ENCODE results near the gene SEPTIN7. TPM values are rescaled to one million over a fixed set of nuclear protein-coding genes. Genes with fewer than 3 reads are reported as not detected.

SEPTIN7 gene
- total RNA-seq, 1 experiment from 2014 or later, result 531 TPM

DNA sequence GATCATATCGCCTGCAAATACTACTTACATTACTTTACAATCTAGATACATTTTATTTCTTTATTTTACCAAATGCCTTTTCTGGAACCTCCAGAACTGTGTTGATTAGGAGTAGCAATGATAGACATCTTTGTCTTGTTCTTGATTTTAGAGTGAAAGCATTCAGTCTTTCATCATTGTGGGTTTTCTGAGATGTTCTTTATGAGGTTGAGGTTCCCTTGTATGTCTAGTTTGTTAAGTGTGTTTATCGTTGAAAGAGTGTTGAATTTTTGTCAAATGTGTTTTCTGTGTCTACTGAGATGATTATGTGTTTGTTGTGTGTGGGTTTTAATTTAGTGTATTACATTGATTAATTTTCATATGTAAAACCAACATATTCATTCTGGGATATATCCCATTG is 17.1 kb downstream of the SEPTIN7 start:
- in situ Hi-C loops (cut with HindIII; ENCODE audit: low pct_unique_long_range_greater_than_20kb, low sequenced_read_pairs), result loop anchor here (25.0 kb wide), 1 partner anchor 106 kb away; no protein-coding TSS in a partner anchor
- no peak for DNase-seq (ENCODE audit: low read depth, low spot score)

DNA sequence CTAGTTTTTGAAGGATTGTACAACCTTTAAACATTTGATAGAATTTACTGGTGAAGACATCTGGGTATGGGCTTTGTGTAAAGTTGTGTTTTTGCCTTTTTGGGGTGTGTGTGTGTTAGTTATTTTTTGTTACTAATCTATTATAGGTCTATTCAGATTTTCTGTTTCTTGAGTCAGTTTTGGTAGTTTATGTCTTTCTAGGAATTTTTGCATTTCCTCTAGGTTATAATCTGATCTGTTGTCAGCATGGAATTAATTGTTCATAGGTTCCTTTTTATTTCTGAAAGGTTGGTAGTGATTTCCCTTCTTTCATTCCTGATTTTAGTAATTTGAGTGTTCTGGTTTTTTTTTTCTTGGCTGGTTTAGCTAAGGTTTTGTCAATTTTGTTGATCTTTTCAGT is 17.7 kb downstream of the SEPTIN7 start:
- no peak for DNase-seq (ENCODE audit: low read depth, low spot score)
- in situ Hi-C loops (cut with HindIII; ENCODE audit: low pct_unique_long_range_greater_than_20kb, low sequenced_read_pairs), result loop anchor here (25.0 kb wide), 1 partner anchor 106 kb away; no protein-coding TSS in a partner anchor

DNA sequence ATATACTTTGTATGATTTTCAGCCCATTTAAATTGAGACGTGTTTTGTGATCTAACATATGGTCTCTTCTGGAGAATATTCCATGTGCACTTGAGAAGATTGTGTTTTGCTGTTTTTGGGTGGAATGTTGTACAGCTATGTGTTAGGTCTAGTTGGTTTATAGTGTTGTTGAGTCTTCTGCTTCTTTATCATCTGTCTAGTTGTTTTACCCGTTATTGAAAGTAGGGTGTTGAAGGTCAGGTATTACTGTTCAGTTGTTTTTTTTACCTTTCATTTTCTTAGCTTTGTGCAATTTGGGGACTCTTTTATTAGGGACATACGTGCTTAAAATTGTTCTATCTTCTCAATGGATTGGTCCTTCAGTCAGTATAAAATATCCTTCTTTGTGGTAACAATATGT is 18.5 kb downstream of the SEPTIN7 start:
- in situ Hi-C loops (cut with HindIII; ENCODE audit: low pct_unique_long_range_greater_than_20kb, low sequenced_read_pairs), result loop anchor here (25.0 kb wide), 1 partner anchor 107 kb away; no protein-coding TSS in a partner anchor
- DNase-seq (ENCODE audit: low read depth, low spot score), result no peak

DNA sequence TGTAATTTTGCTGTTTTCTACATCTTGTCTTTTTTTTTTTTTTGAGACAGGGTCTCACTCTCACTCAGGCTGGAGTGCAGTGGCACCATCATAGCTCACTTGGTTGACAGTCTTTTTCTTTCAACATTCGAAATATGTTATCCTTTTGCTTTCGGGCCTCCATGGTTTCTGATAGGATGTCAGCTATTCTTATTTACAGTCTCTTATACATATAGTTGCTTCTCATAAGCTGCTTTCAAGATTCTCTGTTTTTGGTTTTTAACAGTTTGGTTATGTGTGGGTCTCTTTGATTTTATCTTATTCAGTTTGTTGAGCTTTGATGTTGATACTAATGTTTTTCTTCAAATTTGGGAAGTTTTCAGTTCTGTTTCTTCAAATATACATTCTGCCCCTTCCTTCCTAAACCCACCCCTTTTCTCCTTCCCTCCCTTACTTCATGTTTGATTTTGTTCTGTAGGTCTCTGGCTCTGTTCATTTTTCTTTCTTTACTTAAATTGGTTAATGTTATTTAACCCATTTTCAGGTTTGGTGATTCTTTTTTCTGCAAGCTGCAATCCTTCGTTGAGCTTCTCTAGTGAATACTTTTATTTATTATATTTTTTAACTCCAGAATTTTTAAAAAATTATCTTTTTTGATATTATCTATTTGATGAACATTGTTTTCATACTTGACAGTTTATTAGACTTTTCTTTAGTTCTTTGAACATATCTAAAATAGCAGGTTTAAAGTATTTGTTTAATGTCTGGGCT is 19.3 kb downstream of the SEPTIN7 start:
- in situ Hi-C loops (cut with HindIII; ENCODE audit: low pct_unique_long_range_greater_than_20kb, low sequenced_read_pairs), result loop anchor here (25.0 kb wide), 1 partner anchor 108 kb away; no protein-coding TSS in a partner anchor
- DNase-seq (ENCODE audit: low read depth, low spot score), result no peak

DNA sequence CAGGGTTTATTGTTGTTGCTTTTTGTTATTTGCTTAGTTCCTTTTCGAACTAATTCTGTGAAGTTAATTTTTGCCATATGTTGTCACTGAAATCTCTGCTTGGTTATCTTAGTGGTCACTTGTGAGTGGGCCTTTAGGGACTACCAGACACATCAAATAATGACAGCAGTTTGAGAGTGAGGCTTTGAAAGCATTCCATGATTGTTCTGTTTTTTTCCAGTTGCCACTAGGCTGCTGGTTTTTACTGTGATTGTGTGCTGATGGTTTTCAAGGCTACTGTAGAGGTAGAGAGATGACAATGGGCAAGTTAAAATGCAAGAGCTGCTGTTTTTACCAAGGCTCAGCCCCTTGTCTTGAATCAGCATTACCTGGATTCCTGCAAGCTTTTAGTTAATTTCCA is 20.0 kb downstream of the SEPTIN7 start:
- in situ Hi-C loops (cut with HindIII; ENCODE audit: low pct_unique_long_range_greater_than_20kb, low sequenced_read_pairs), result loop anchor here (25.0 kb wide), 1 partner anchor 109 kb away; no protein-coding TSS in a partner anchor
- DNase-seq (ENCODE audit: low read depth, low spot score), result no peak

DNA sequence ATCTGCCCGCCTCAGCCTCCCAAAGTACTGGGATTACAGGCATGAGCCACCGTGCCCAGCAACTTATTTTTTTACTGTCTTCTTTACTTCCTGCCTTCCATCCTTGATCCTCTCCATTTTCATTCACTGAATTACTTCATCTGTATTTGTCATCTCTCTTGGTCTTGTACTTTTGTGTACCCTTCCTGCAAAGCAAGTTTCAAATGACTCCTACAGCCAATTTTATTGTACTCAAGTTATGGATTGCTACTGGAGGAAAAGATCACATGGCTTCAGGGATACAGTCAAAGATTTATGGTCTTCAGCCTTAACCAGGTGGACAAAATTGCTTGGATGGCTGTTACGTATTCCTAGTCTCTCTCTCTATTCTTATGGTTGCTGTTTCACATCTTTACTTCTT is 22.6 kb downstream of the SEPTIN7 start:
- in situ Hi-C loops (cut with HindIII; ENCODE audit: low pct_unique_long_range_greater_than_20kb, low sequenced_read_pairs), result loop anchor here (25.0 kb wide), 1 partner anchor 111 kb away; no protein-coding TSS in a partner anchor
- DNase-seq (ENCODE audit: low read depth, low spot score), result no peak

DNA sequence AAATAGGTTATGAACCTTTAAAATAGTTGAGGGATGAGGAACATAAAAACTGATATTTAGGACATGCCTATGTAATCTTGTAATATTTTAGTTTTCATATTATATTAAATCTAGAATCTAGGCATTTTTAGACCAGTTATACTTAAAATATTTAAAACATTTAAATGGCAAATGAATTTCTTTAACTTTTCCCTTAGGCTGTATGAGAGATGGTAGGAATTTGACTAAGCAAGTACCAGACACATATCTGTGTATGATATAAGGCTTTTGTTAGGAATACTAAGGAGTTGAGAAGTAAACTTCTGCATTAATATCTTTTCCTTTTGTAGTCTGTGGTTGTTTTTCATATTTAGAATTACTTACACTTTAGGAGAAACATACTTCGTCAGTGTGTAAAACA is 25.1 kb downstream of the SEPTIN7 start:
- DNase-seq (ENCODE audit: low read depth, low spot score), result no peak
- in situ Hi-C loops (cut with HindIII; ENCODE audit: low pct_unique_long_range_greater_than_20kb, low sequenced_read_pairs), result no loop called here

DNA sequence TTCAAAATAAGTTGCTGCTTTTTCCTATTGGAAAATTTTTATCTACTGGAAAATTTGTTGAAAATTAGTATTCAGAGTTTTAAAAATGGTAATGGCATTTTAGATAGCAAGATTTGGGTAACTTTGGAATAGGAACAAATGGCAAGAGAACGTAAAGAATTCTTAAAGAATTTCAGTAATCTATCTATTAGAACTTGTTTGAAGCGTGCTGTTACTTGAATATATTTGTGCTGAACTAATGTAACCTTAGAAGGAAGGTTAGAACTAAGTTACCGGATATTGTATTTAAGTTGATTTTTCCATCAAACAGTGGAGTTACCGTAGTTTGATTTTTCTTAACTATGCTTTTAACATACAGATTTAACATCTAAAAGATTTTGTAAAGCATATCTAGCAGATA is 25.9 kb downstream of the SEPTIN7 start:
- DNase-seq (ENCODE audit: low read depth, low spot score), result no peak
- in situ Hi-C loops (cut with HindIII; ENCODE audit: low pct_unique_long_range_greater_than_20kb, low sequenced_read_pairs), result no loop called here

DNA sequence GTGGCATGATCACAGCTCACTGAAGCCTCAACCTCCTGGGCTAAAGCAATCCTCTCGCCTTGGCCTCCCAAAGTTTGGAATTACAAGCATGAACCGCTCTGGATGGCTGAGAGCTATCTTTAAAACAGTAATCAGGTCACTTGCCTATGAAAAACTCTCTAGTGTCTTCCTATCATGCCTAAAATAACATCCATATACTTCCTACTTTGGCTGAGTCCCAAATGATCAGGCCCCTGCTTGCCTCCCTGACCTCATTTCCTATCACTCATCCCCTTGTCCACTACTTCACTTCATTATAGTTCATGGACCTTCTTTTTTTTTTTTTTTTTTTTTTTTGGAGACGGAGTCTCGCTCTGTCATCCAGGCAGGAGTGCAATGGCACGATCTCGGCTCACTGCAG is 28.0 kb downstream of the SEPTIN7 start:
- no peak for DNase-seq (ENCODE audit: low read depth, low spot score)
- in situ Hi-C loops (cut with HindIII; ENCODE audit: low pct_unique_long_range_greater_than_20kb, low sequenced_read_pairs), result no loop called here

DNA sequence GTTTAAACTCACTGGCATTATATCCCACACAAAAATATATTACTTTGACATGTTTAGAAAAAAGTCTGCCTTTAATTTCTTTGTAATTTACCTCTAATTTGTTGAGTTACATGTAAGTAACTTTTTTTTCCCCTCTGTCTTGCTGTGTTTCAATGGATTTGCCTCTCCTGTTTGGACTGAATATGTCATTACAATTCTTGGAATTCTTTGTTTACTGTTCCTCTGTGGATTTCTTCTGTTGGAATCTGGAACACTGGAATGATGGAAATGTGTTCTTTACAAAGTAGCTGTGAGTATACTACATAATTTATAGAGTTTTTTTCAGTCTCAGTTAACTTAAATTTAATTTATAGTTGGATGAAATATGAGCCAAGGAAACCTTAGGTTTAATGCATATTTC is 30.4 kb downstream of the SEPTIN7 start:
- peak; percentile 21 for DNase-seq (ENCODE audit: low read depth, low spot score)
- in situ Hi-C loops (cut with HindIII; ENCODE audit: low pct_unique_long_range_greater_than_20kb, low sequenced_read_pairs), result no loop called here

DNA sequence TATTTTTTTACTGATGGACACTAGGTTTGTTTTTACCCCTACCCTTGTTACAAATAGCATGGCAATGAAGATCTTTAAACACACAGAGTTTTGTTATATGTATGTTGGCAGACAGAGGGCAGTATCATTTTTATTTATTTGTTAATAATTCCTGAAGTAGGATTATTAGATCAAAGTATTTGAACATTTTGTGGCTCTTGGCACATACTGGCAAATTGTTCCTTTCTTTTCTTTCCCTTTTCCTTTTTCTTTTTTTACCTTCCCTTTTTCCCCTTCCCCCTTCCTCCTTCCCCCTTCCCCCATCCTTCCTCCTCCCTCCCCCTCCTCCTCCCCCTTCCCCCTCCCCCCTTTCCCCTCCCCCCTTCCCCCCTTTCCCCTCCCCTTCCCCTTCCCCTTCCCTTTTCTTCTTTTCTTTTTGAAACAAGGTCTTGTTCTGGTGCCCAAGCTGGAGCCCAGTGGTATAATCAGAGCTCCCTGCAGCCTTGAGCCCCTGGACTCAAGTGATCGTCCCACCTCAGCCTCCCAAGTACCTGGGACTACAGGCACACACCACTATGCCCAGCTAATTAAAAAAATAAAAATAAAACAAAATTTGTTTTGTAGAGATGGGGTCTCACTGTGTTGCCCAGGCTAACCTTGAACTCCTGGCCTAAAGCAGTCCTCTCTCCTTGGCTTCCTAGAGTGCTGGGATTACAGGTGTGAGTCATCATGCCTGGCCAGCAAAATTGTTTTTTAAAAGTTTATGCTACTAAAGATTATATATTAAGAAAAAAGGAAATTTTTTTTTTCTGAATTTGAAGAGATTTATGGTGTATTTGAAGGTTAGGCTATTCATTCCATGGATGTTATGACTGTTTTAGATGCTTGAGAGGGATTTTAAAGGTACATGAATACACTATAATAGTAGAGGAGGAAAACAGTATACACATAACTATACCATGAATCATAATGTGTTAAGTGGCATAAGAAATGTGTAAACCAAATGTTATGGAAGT is 39.3 kb downstream of the SEPTIN7 start:
- in situ Hi-C loops (cut with HindIII; ENCODE audit: low pct_unique_long_range_greater_than_20kb, low sequenced_read_pairs), result no loop called here
- peak; percentile 18 for DNase-seq (ENCODE audit: low read depth, low spot score)

DNA sequence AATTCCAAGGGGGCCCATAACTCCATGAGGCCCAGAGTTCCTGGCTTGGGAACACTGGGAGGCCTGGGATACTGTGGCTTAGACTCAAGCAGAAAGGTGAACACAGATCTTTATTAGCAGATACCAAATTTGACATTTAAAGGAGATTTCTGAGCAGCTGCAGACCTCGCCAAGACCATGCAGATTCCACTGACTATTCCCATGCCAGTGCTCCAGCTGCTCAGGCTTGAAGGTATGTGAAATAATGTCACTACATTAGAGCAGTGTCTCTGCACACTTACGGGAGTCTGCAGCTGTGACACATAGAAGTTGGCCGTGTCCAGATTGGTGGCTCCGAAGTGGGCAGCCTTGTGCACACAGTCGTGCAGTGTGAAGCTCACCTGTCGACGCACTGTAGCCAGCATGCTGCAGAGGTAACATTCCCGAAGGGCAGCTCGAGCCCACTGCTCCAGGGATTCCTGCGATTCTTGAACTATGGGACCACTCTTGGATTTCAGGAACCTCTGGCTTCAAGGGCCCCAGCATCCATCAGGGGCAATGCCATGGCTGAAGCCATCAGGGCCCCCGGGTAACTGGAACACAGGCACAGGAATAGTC is 46.1 kb downstream of the SEPTIN7 start:
- in situ Hi-C loops (cut with HindIII; ENCODE audit: low pct_unique_long_range_greater_than_20kb, low sequenced_read_pairs), result no loop called here
- no peak for DNase-seq (ENCODE audit: low read depth, low spot score)

DNA sequence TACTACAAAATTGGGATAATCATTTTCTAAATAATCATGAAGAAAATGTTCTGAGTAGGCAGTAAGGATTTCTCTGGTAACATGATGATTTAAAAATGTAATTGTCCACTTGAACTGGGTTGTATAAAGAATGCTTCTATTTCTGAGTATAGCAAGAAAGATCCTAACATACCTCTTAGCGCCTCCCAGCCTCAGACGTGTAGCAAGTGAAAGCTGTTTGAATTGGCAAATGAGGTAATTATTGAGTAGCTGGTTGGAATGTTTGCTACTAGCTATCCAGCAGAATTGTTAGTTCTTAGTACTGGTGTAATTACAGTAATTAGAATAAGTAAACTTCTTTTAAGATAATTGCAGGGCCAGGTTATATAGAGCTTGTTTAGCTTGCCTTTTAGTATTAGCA is 47.9 kb downstream of the SEPTIN7 start:
- DNase-seq (ENCODE audit: low read depth, low spot score), result no peak
- in situ Hi-C loops (cut with HindIII; ENCODE audit: low pct_unique_long_range_greater_than_20kb, low sequenced_read_pairs), result no loop called here

DNA sequence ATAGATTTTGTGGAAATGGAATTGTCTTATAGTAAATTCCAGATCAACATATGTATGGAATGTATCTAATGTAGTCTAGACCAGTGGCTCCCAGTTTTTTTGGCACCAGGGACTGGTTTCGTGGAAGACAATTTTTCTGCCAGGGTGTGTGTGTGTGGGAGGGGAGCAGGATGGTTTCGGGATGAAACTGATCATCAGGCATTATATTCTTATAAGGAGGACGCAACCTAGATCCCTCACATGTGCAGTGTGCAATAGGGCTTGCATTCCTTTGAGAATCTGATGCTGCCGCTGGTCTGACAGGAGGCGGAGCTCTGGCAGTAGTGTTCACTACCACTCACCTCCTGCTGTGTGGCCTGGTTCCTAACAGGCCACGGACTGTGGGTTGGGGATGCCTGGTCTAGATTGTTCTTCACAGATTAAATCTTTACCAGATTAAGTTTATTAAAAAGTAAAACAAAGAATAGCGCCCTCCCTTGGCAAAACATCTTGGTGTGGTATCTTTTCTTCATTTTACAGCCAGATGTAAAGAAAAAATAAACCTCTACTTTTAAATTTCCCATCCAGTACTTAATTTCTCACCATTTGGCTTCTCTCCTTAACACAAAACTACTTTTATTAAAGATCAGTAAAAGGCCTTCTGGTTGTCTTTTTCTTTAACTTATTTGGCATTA is 48.4 kb downstream of the SEPTIN7 start:
- DNase-seq (ENCODE audit: low read depth, low spot score), result no peak
- in situ Hi-C loops (cut with HindIII; ENCODE audit: low pct_unique_long_range_greater_than_20kb, low sequenced_read_pairs), result no loop called here

DNA sequence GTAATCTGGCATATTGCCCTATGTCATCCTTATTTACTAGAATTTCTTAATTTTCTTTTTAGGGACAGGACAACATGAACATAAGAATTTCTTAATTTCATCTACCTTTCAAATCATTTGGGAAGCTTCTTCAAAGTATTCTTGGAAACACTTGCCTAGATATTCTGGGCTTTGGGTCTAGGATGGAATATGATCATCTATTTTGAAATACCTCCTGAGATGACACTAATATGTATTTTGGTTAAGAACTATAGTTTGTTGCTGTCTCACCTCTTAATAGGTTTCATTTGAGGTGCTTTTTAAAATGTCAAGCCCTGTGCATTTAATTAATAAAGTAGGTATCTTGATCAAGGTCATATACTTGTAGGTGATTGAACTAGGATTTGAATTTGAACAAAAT is 49.1 kb downstream of the SEPTIN7 start:
- in situ Hi-C loops (cut with HindIII; ENCODE audit: low pct_unique_long_range_greater_than_20kb, low sequenced_read_pairs), result no loop called here
- no peak for DNase-seq (ENCODE audit: low read depth, low spot score)

Measured in SK-MEL-5 (cell line).